NT2/D1 (cell line): ENCODE results near the gene SPRR4.

Experiments
- SUZ12 ChIP-seq: IDR thresholded peaks from 2 replicates; pipeline ENCODE4 v1.6.1; 2011; ENCODE audit not compliant: insufficient read length, insufficient read depth; ENCODE audit errors: extremely low read depth
- ZNF274 ChIP-seq: IDR thresholded peaks from 2 replicates; pipeline ENCODE4 v1.6.1; 2011; ENCODE audit warnings: mild to moderate bottlenecking, low read depth, low read length

- no peak for TF ChIP-seq ZNF274
- TF ChIP-seq SUZ12: no peak
These were observed 11.6 kb downstream of the SPRR4 start for GRCh38 chr1:152982076-152982475.
